Suprapubic skin (tissue), 3 donors: ENCODE results near the gene GNAQ.

Source experiments
- POLR2A ChIP-seq, 2 donors: fragments of 450-650 bp; IDR thresholded peaks; one replicate each; pipeline ENCODE4 v1.6.1; 2017; ENCODE audit warnings: antibody characterized with exemption in 2 of 2, mild to moderate bottlenecking in 2 of 2, moderate library complexity in 2 of 2
- TF ChIP-seq, protein P1 (sequence below), 2 donors: fragments of 200-600 bp in 1 of 2; fragments of 450-650 bp in 1 of 2; sonication (generic) in 1 of 2; IDR thresholded peaks; one replicate each; pipeline ENCODE4 v1.5.1; 2016 to 2019; ENCODE audit warnings: antibody characterized with exemption in 2 of 2, mild to moderate bottlenecking in 1 of 2, moderate library complexity in 1 of 2

DNA sequence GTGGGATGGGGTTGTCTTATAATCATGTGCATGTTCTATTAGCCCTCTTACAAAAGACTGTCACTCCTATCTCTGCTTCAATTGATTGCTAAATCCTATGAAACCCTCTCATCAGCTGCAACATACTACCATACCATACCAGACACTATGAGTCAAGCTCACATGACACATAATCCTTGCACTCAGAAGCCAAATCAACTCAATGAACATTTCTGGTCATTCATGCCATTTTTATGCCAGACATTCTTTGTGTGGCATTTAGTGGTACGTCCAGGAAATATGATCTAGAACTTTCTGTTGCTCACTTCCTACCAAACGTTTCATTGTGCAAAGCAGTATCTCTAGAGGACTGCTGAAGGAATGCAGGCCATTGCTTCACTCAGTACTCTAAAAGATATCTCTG is 224.3 kb downstream of the GNAQ start:
- TF ChIP-seq, protein P1, sequence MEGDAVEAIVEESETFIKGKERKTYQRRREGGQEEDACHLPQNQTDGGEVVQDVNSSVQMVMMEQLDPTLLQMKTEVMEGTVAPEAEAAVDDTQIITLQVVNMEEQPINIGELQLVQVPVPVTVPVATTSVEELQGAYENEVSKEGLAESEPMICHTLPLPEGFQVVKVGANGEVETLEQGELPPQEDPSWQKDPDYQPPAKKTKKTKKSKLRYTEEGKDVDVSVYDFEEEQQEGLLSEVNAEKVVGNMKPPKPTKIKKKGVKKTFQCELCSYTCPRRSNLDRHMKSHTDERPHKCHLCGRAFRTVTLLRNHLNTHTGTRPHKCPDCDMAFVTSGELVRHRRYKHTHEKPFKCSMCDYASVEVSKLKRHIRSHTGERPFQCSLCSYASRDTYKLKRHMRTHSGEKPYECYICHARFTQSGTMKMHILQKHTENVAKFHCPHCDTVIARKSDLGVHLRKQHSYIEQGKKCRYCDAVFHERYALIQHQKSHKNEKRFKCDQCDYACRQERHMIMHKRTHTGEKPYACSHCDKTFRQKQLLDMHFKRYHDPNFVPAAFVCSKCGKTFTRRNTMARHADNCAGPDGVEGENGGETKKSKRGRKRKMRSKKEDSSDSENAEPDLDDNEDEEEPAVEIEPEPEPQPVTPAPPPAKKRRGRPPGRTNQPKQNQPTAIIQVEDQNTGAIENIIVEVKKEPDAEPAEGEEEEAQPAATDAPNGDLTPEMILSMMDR (IDR thresholded peaks at IDR 0.05) = no peak
- no peak for TF ChIP-seq POLR2A (IDR thresholded peaks at IDR 0.05)
